Measurements from ENCODE around the gene ACOT11.

The ACOT11 gene

DNA sequence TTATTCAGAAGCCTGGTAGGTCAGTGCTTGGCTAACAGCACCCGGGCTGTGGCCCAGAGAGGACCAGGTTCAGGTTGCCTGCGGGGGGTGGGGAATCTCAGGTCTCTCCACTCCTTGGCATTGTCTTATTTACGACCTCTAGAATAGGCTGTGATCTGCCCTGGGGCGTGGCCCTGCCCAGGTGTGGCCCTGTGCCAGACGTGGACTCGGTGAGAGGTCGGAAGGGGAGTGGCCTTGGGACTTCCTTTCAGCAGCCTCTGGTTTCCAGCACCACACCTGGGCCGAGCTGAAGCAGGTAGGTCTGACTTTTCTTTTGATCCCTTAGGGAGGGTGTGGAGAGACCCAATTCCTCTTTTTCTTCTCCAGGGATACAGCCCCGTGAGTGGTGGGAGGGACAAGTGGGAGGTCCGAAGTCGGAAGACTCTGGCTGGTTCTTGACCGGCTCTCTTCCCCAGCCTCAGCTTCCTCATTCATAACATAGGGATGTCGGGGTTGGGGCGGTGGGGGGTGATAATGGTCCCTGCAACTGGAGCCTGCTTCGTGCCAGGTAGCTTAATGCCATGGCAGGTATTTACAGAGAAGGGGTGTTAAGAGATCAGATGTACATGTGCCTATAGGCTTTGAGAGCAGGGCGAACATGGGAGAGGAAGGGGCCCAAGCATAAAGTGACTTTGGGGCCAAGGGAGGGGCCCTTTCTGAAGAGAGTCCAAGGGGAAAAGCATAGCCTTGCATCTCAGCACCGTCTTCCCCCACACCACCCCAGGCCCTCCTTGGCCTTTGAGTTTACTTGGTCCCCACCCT is 16.5 kb downstream of the ACOT11 start:
- TF ChIP-seq TAF1 (IDR thresholded peaks at IDR 0.05; ENCODE audit: borderline replicate concordance, insufficient read depth, low read length) (no peak), SIN3A (IDR thresholded peaks at IDR 0.05; ENCODE audit: borderline replicate concordance, insufficient read depth, low read length) (no peak), FOXP2 (optimal IDR thresholded peaks at IDR 0.05; ENCODE audit: borderline replicate concordance, extremely low read depth, extremely low read length, insufficient read depth) (no peak), POLR2AphosphoS5 (IDR thresholded peaks at IDR 0.05; ENCODE audit: low read depth, low read length) (no peak)
- TF ChIP-seq, protein P1, sequence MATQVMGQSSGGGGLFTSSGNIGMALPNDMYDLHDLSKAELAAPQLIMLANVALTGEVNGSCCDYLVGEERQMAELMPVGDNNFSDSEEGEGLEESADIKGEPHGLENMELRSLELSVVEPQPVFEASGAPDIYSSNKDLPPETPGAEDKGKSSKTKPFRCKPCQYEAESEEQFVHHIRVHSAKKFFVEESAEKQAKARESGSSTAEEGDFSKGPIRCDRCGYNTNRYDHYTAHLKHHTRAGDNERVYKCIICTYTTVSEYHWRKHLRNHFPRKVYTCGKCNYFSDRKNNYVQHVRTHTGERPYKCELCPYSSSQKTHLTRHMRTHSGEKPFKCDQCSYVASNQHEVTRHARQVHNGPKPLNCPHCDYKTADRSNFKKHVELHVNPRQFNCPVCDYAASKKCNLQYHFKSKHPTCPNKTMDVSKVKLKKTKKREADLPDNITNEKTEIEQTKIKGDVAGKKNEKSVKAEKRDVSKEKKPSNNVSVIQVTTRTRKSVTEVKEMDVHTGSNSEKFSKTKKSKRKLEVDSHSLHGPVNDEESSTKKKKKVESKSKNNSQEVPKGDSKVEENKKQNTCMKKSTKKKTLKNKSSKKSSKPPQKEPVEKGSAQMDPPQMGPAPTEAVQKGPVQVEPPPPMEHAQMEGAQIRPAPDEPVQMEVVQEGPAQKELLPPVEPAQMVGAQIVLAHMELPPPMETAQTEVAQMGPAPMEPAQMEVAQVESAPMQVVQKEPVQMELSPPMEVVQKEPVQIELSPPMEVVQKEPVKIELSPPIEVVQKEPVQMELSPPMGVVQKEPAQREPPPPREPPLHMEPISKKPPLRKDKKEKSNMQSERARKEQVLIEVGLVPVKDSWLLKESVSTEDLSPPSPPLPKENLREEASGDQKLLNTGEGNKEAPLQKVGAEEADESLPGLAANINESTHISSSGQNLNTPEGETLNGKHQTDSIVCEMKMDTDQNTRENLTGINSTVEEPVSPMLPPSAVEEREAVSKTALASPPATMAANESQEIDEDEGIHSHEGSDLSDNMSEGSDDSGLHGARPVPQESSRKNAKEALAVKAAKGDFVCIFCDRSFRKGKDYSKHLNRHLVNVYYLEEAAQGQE (IDR thresholded peaks at IDR 0.05; ENCODE audit: insufficient read depth in 1 of 2, low read depth in 2 of 2, low read length in 2 of 2) = no peak

DNA sequence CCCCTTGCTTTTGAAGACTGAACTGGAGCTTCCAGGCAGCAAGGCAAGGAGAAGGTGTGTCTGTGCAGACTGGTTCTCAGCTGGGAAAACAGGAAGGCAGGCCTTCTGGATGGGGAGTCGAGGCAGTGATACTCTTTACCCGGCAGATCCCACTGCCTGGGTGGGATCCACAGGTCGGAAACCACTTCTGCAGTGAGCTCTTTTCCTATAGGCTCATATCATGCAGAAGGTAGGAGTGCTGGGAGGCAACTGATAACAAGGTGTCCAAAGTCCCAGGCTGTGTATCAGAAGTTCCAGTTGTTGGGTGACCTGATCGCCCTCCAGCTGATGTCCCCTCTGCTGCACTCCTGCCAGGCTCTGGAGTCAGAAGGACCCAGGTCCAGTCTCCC is 17.1 kb downstream of the ACOT11 start:
- TF ChIP-seq, protein P1 (IDR thresholded peaks at IDR 0.05; ENCODE audit: insufficient read depth in 1 of 2, low read depth in 2 of 2, low read length in 2 of 2) = no peak
- TF ChIP-seq SIN3A (IDR thresholded peaks at IDR 0.05; ENCODE audit: borderline replicate concordance, insufficient read depth, low read length) = no peak
- TF ChIP-seq FOXP2 (optimal IDR thresholded peaks at IDR 0.05; ENCODE audit: borderline replicate concordance, extremely low read depth, extremely low read length, insufficient read depth) = no peak
- no peak for TF ChIP-seq TAF1 (IDR thresholded peaks at IDR 0.05; ENCODE audit: borderline replicate concordance, insufficient read depth, low read length)
- no peak for TF ChIP-seq POLR2AphosphoS5 (IDR thresholded peaks at IDR 0.05; ENCODE audit: low read depth, low read length)

DNA sequence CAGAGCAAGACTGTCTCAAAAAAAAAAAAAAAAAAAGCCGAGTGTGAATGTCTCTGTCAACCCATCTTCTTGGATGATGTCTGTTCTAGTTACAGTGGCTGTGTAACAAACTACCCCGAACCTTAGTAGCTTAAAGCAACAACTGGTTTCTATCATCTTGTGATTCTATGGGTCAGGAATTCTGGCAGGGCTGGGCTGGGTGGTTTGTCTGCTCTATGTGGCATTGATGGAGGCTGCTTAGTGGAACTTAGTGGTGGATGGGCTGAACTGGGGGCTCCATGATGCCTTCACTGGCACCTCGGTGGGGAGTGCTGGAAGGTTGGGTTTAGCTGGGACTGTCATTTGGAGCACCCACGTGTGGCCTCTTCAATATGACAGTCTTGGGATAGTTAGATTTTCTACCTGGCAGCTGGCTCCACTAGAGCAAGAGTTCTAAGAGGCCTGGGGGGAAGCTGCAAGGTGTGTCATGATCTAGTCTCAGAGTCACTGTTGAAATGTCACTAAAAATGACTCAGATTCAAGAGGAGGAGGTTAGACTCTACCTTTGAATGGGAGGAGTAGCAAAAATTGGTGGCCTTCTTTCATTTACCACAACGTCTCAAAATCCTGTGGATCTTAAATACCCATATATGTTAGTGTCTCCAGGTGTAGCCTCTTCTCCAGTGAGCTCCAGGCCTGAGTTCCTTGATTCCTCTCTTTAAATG is 18.6 kb downstream of the ACOT11 start:
- no peak for TF ChIP-seq TAF1 (IDR thresholded peaks at IDR 0.05; ENCODE audit: borderline replicate concordance, insufficient read depth, low read length)
- no peak for TF ChIP-seq SIN3A (IDR thresholded peaks at IDR 0.05; ENCODE audit: borderline replicate concordance, insufficient read depth, low read length)
- TF ChIP-seq, protein P1 (IDR thresholded peaks at IDR 0.05; ENCODE audit: insufficient read depth in 1 of 2, low read depth in 2 of 2, low read length in 2 of 2) = no peak
- no peak for TF ChIP-seq POLR2AphosphoS5 (IDR thresholded peaks at IDR 0.05; ENCODE audit: low read depth, low read length)
- no peak for TF ChIP-seq FOXP2 (optimal IDR thresholded peaks at IDR 0.05; ENCODE audit: borderline replicate concordance, extremely low read depth, extremely low read length, insufficient read depth)

DNA sequence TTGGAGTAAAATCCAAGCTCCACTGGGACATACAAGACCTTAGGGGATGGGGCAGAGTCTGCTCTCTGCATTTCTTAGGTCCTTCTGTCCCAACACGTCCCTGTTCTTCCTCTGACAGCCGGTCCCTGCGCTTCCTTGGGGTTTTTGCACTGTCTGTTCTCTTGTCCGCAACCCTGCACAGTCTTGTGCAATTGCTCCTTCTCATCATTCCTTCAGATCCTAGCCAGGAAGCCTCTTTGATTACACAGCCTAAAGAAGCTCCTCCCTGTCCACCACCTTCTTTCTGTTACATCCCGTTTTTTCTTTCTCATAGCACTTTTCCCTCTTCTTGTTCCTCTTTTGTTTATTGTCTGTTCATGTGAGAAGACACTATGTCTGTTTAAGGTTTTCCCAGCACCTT is 19.9 kb downstream of the ACOT11 start:
- no peak for TF ChIP-seq TAF1 (IDR thresholded peaks at IDR 0.05; ENCODE audit: borderline replicate concordance, insufficient read depth, low read length)
- no peak for TF ChIP-seq FOXP2 (optimal IDR thresholded peaks at IDR 0.05; ENCODE audit: borderline replicate concordance, extremely low read depth, extremely low read length, insufficient read depth)
- TF ChIP-seq, protein P1 (IDR thresholded peaks at IDR 0.05; ENCODE audit: insufficient read depth in 1 of 2, low read depth in 2 of 2, low read length in 2 of 2) = no peak
- TF ChIP-seq SIN3A (IDR thresholded peaks at IDR 0.05; ENCODE audit: borderline replicate concordance, insufficient read depth, low read length) = no peak
- TF ChIP-seq POLR2AphosphoS5 (IDR thresholded peaks at IDR 0.05; ENCODE audit: low read depth, low read length) = no peak

Measured in PFSK-1 (cell line).